ENCODE data around the gene RNF123.
"Not testable (repeated sequence)": the region's sequence is repeated elsewhere in the genome, so short reads cannot be mapped to it uniquely, and the experiment has no call there.

RNF123 gene

DNA sequence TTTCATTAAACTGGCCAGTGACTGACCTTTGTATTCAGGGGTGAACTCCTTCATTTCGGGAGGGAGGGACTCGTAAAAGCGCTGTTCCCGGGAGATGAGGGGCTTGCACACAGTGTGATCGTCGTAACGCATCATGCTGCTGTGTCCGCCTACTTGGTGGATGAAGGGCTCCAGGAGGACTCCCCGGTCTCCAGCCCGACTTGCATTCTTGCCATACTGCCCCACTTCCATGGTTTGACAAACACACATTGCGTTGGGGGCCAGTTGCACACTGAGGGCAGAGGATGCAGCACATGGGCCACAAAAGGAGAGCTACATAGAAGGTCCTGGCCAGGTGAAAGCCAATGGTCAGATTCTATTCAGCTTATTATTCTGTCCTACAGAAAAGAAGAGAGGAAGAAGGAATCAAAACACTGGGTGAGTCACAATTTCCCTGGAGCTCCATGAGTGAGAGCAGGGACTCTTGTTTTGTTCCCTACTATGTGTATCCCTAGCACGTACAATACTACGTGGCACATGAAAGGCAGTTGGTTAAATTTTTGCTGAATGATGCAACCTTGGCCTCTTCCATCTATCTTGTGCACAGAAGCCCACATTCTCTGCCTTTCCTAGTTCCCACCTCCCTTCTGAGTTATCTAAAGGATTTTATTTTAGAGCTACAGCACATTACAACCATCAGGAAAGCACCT lies 58.6 kb downstream of the RNF123 start:
- Histone ChIP-seq H3F3A (ENCODE audit: insufficient read depth, low read length) (no peaks in the 10 kb centered on the region), H3K9ac (ENCODE audit: low read length) (no peak overlapping the region), H3K79me2 (ENCODE audit: insufficient read depth, low read length) (no peaks in the 10 kb centered on the region), H3K27ac (ENCODE audit: low read depth, low read length, poor library complexity, severe bottlenecking) (no peak overlapping the region), H3K27me3 (ENCODE audit: insufficient read depth, low read length) (no peaks in the 10 kb centered on the region), H3K36me3 (ENCODE audit: insufficient read depth, low read length) (peaks cover 8% of the 10 kb centered on the region; the same call in 1 of the 2 replicates), H3K4me2 (ENCODE audit: low read length) (no peak overlapping the region), H3K4me1 (ENCODE audit: insufficient read depth, low read length, severe bottlenecking) (no peaks in the 10 kb centered on the region), H3K9me3 (ENCODE audit: low read length) (no peaks in the 10 kb centered on the region), H3K9me2 (ENCODE audit: low read depth, low read length) (no peaks in the 10 kb centered on the region), H2AFZ (ENCODE audit: low read length) (no peak overlapping the region), H3K4me3 (ENCODE audit: low read depth, low read length, poor library complexity, severe bottlenecking) (no peak overlapping the region), H4K20me1 (ENCODE audit: insufficient read depth, low read length) (no peaks in the 10 kb centered on the region)
- TF ChIP-seq, protein P1, sequence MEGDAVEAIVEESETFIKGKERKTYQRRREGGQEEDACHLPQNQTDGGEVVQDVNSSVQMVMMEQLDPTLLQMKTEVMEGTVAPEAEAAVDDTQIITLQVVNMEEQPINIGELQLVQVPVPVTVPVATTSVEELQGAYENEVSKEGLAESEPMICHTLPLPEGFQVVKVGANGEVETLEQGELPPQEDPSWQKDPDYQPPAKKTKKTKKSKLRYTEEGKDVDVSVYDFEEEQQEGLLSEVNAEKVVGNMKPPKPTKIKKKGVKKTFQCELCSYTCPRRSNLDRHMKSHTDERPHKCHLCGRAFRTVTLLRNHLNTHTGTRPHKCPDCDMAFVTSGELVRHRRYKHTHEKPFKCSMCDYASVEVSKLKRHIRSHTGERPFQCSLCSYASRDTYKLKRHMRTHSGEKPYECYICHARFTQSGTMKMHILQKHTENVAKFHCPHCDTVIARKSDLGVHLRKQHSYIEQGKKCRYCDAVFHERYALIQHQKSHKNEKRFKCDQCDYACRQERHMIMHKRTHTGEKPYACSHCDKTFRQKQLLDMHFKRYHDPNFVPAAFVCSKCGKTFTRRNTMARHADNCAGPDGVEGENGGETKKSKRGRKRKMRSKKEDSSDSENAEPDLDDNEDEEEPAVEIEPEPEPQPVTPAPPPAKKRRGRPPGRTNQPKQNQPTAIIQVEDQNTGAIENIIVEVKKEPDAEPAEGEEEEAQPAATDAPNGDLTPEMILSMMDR (IDR thresholded peaks at IDR 0.05; ENCODE audit: low read length): no peak
- no peak for TF ChIP-seq EZH2 (IDR thresholded peaks at IDR 0.05; ENCODE audit: borderline replicate concordance, low read length)

DNA sequence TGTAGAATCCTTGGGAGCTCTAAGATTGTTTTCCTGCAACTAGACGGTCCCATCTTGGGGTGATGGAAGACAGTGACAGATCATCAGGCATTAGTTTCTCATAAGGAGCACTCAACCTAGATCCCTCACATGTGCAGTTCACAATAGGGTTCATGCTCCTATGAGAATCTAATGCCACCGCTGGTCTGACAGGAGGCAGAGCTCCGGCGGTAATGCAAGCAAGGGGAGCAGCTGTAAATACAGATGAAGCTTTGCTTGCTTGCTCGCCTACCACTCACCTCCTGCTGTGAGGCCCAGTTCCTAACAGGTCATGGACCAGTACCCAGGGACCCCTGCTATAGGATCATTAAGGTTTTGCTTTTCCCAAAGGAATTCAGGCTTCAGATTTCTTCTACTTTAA lies 59.5 kb downstream of the RNF123 start:
- H3K27me3 ChIP-seq (ENCODE audit: insufficient read depth, low read length); H3K79me2 ChIP-seq (ENCODE audit: insufficient read depth, low read length); H4K20me1 ChIP-seq (ENCODE audit: insufficient read depth, low read length); H3K4me1 ChIP-seq (ENCODE audit: insufficient read depth, low read length, severe bottlenecking); H2AFZ ChIP-seq (ENCODE audit: low read length); H3K27ac ChIP-seq (ENCODE audit: low read depth, low read length, poor library complexity, severe bottlenecking); H3K9me3 ChIP-seq (ENCODE audit: low read length); H3F3A ChIP-seq (ENCODE audit: insufficient read depth, low read length); H3K4me2 ChIP-seq (ENCODE audit: low read length); H3K9me2 ChIP-seq (ENCODE audit: low read depth, low read length); H3K9ac ChIP-seq (ENCODE audit: low read length); H3K4me3 ChIP-seq (ENCODE audit: low read depth, low read length, poor library complexity, severe bottlenecking); H3K36me3 ChIP-seq (ENCODE audit: insufficient read depth, low read length): not testable (repeated sequence)

DNA sequence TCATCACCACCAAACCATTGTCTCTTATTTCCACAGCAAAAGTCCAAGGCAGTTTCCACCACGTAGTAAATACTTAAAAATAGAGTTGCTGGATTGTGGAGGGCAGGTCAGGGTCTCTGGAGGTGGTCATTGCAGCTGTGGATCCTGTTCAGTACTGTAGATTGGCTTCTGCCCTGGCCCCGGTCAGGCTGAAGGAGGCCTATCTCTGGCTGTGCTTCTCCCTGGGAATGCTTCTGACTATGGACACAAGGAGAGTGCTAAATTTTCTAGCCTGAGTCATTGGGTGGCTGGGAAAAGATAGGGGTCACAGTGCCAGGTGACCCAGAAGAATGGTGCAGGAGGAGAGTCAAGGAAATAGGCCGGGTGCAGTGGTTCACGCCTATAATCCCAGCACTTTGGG lies 60.7 kb downstream of the RNF123 start:
- H3K9ac ChIP-seq (ENCODE audit: low read length): no peak overlapping the region
- no peaks in the 10 kb centered on the region for H3F3A ChIP-seq (ENCODE audit: insufficient read depth, low read length)
- H3K9me3 ChIP-seq (ENCODE audit: low read length): no peaks in the 10 kb centered on the region
- no peak overlapping the region for H3K4me2 ChIP-seq (ENCODE audit: low read length)
- H4K20me1 ChIP-seq (ENCODE audit: insufficient read depth, low read length): no peaks in the 10 kb centered on the region
- no peak for TF ChIP-seq EZH2 (IDR thresholded peaks at IDR 0.05; ENCODE audit: borderline replicate concordance, low read length)
- no peak overlapping the region for H3K4me3 ChIP-seq (ENCODE audit: low read depth, low read length, poor library complexity, severe bottlenecking)
- no peaks in the 10 kb centered on the region for H3K4me1 ChIP-seq (ENCODE audit: insufficient read depth, low read length, severe bottlenecking)
- H3K27ac ChIP-seq (ENCODE audit: low read depth, low read length, poor library complexity, severe bottlenecking): no peak overlapping the region
- no peaks in the 10 kb centered on the region for H3K9me2 ChIP-seq (ENCODE audit: low read depth, low read length)
- no peaks in the 10 kb centered on the region for H3K27me3 ChIP-seq (ENCODE audit: insufficient read depth, low read length)
- H2AFZ ChIP-seq (ENCODE audit: low read length): no peak overlapping the region
- peaks cover 5% of the 10 kb centered on the region for H3K79me2 ChIP-seq (ENCODE audit: insufficient read depth, low read length)
- H3K36me3 ChIP-seq (ENCODE audit: insufficient read depth, low read length): peaks cover 8% of the 10 kb centered on the region; the same call in 1 of the 2 replicates

DNA sequence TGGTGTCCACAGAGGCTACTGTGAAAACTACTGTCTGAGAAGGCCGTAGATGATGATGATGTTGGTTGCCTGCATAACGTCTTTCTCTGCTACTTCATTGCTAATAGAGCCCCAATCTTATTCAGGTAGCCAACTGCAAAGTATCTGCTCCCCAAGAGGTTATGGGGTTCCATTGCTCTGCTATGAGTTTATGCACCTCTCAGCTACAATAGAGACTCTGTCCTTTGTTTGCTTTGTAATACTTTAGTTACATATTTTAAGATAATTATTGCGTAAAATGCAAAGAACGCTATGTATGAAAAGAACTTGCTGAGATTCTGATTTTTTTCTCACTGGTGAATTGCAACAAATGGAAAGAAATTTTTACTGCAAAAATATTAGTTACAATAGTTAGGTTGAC lies 62.1 kb downstream of the RNF123 start:
- Histone ChIP-seq H3K27ac (ENCODE audit: low read depth, low read length, poor library complexity, severe bottlenecking) (no peak overlapping the region), H3K4me2 (ENCODE audit: low read length) (no peak overlapping the region), H3K9ac (ENCODE audit: low read length) (no peak overlapping the region), H2AFZ (ENCODE audit: low read length) (no peak overlapping the region), H3K79me2 (ENCODE audit: insufficient read depth, low read length) (peaks cover 15% of the 10 kb centered on the region), H3K4me3 (ENCODE audit: low read depth, low read length, poor library complexity, severe bottlenecking) (no peak overlapping the region), H3K9me3 (ENCODE audit: low read length) (no peaks in the 10 kb centered on the region), H3K4me1 (ENCODE audit: insufficient read depth, low read length, severe bottlenecking) (no peaks in the 10 kb centered on the region), H3K27me3 (ENCODE audit: insufficient read depth, low read length) (no peaks in the 10 kb centered on the region), H4K20me1 (ENCODE audit: insufficient read depth, low read length) (no peaks in the 10 kb centered on the region), H3F3A (ENCODE audit: insufficient read depth, low read length) (no peaks in the 10 kb centered on the region), H3K36me3 (ENCODE audit: insufficient read depth, low read length) (peaks cover 8% of the 10 kb centered on the region; the same call in 1 of the 2 replicates), H3K9me2 (ENCODE audit: low read depth, low read length) (no peaks in the 10 kb centered on the region)
- TF ChIP-seq, protein P1 (IDR thresholded peaks at IDR 0.05; ENCODE audit: low read length): no peak
- no peak for TF ChIP-seq EZH2 (IDR thresholded peaks at IDR 0.05; ENCODE audit: borderline replicate concordance, low read length)

Data from OCI-LY1 (cell line).